ENCODE data around the gene RAC3. TPM values are rescaled to one million over a fixed set of nuclear protein-coding genes. Genes with fewer than 3 reads are reported as not detected.

RAC3 gene
- total RNA-seq, 1 experiment from 2014 or later = 120 TPM

- ATAC-seq (no peak), DNase-seq (ENCODE audit: low read depth, low spot score) (no peak)
- POLR2A ChIA-PET = interaction anchor here (1.4 kb wide), 1 partner anchor 50 kb away, joined by 3 read pairs; no protein-coding TSS in a partner anchor
- RAD21 ChIA-PET (ENCODE audit: low non-redundant PET in 1 of 2, low total read pairs in 2 of 2, uncharacterized antibody in 2 of 2, unreplicated experiment in 2 of 2) = no interaction called here
- no peak for TF ChIP-seq YY1 (IDR thresholded peaks at IDR 0.05; ENCODE audit: extremely low read depth, insufficient replicate concordance, low read depth, low read length)
- TF ChIP-seq CEBPB (IDR thresholded peaks at IDR 0.05; ENCODE audit: low read depth) = no peak
- no peak for TF ChIP-seq CTCF (IDR thresholded peaks at IDR 0.05 in 2 of 3, conservative IDR thresholded peaks at IDR 0.05 in 1 of 3; ENCODE audit: borderline replicate concordance in 1 of 3, insufficient read depth in 1 of 3, low read depth in 2 of 3, low read length in 2 of 3)
- TF ChIP-seq ATF3 (IDR thresholded peaks at IDR 0.05) = no peak
- TF ChIP-seq SIN3A (IDR thresholded peaks at IDR 0.05; ENCODE audit: low read depth) = no peak
- TF ChIP-seq MAX (IDR thresholded peaks at IDR 0.05) = no peak
- no peak for TF ChIP-seq JUND (IDR thresholded peaks at IDR 0.05)
- TF ChIP-seq FOSL1 (IDR thresholded peaks at IDR 0.05; ENCODE audit: low read depth) = no peak
- TF ChIP-seq SP1 (IDR thresholded peaks at IDR 0.05; ENCODE audit: low read depth) = no peak
- TF ChIP-seq EZH2 (IDR thresholded peaks at IDR 0.05) = no peak
- no peak for TF ChIP-seq ZFX (IDR thresholded peaks at IDR 0.05)
- TF ChIP-seq POLR2AphosphoS5 (IDR thresholded peaks at IDR 0.05; ENCODE audit: low read depth, low read length) = no peak
- TF ChIP-seq EGR1 (IDR thresholded peaks at IDR 0.05; ENCODE audit: low read depth) = no peak
- no peak for TF ChIP-seq ELF1 (IDR thresholded peaks at IDR 0.05; ENCODE audit: borderline replicate concordance, low read depth)
- TF ChIP-seq EZH2phosphoT487 (IDR thresholded peaks at IDR 0.05; ENCODE audit: borderline replicate concordance) = no peak
- no peak for TF ChIP-seq ZBTB33 (IDR thresholded peaks at IDR 0.05; ENCODE audit: extremely low read depth, insufficient replicate concordance, low read length)
- Histone ChIP-seq H3K9me3 (ENCODE audit: control insufficient read depth in 1 of 2, insufficient read depth in 1 of 2, low read depth in 1 of 2, low read length in 2 of 2) (no peaks in the 10 kb centered on the region), H3K27ac (ENCODE audit: low read depth, low read length) (no peak overlapping the region; the same call in 1 of the 2 replicates), H3K9ac (ENCODE audit: low read length) (no peak overlapping the region), H4K20me1 (ENCODE audit: insufficient read depth) (peaks cover 9% of the 10 kb centered on the region; the same call in 1 of the 2 replicates), H3K4me2 (ENCODE audit: low read length) (no peak overlapping the region), H3K4me1 (ENCODE audit: control insufficient read depth in 1 of 2, insufficient read depth in 2 of 2, low read length in 2 of 2) (no peaks in the 10 kb centered on the region), H2AFZ (ENCODE audit: low read depth, low read length, poor library complexity, severe bottlenecking) (no peak overlapping the region), H3K4me3 (replicated peaks in 1 of 2; ENCODE audit: low read depth in 1 of 2, low read length in 2 of 2) (no peak overlapping the region), H3K27me3 (ENCODE audit: insufficient read depth, low read length) (no peaks in the 10 kb centered on the region), H3K36me3 (ENCODE audit: control insufficient read depth in 1 of 2, insufficient read depth in 2 of 2, low read length in 2 of 2) (peaks cover 59 to 67% of the 10 kb centered on the region in 2 experiments), H3K9me2 (ENCODE audit: insufficient read depth) (no peaks in the 10 kb centered on the region), H3K79me2 (ENCODE audit: insufficient read depth, low read length) (peaks cover 11% of the 10 kb centered on the region; the same call in 1 of the 2 replicates)
- no TSS peak for BruUV-seq (replicated peaks)
- intact Hi-C loops (cut with micrococcal nuclease) = no loop called here
- CTCF ChIA-PET = no interaction called here
Observed at GRCh38 chr17:82080789-82081464, 49.4 kb downstream of the RAC3 start.
